HL-60/S4 (cell line): ENCODE data around the gene IFIH1.

Source experiments
- in situ Hi-C: fragments of 300-500 bp; cut with MboI; formaldehyde crosslinking; loops from 2 replicates; pipeline ENCODE4 v1.14.3; 2022; ENCODE audit warnings: low sequenced_read_pairs

The IFIH1 gene

GRCh38 chr2:162318328-162319180 is at the start of gene IFIH1:
IFIH1 (minus strand) TSS chr2:162318684; CDS start chr2:162318307, 377 bp downstream.
- in situ Hi-C loops = no loop called here

- in situ Hi-C loops = no loop called here
Measured at GRCh38 chr2:162365392-162365791, 46.9 kb upstream of the IFIH1 start.

GRCh38 chr2:162344617-162344950 is 26.1 kb upstream of the IFIH1 start:
- in situ Hi-C loops = no loop called here

- in situ Hi-C loops = no loop called here
Measured at GRCh38 chr2:162343824-162344616, 25.5 kb upstream of the IFIH1 start, which contains the start of gene GCA. GCA (plus strand) TSS chr2:162344132; CDS start chr2:162344249, 117 bp downstream.

- in situ Hi-C loops = no loop called here
Measured at GRCh38 chr2:162343492-162343823, 25.0 kb upstream of the IFIH1 start.

- in situ Hi-C loops = no loop called here
Measured at GRCh38 chr2:162342841-162343240, 24.4 kb upstream of the IFIH1 start.

GRCh38 chr2:162342321-162342720 is 23.8 kb upstream of the IFIH1 start:
- in situ Hi-C loops = no loop called here

GRCh38 chr2:162340822-162341221 is 22.3 kb upstream of the IFIH1 start:
- in situ Hi-C loops = no loop called here

GRCh38 chr2:162337868-162338267 is 19.4 kb upstream of the IFIH1 start:
- in situ Hi-C loops = no loop called here

GRCh38 chr2:162333968-162334367 is 15.5 kb upstream of the IFIH1 start:
- in situ Hi-C loops = no loop called here

GRCh38 chr2:162330881-162331280 is 12.4 kb upstream of the IFIH1 start:
- in situ Hi-C loops = no loop called here

GRCh38 chr2:162328424-162329157 is 10.1 kb upstream of the IFIH1 start:
- in situ Hi-C loops = no loop called here

GRCh38 chr2:162327806-162328205 is 9.3 kb upstream of the IFIH1 start:
- in situ Hi-C loops = no loop called here

GRCh38 chr2:162327134-162327769 is 8.8 kb upstream of the IFIH1 start:
- in situ Hi-C loops = no loop called here

GRCh38 chr2:162324953-162325352 is 6.5 kb upstream of the IFIH1 start:
- in situ Hi-C loops = no loop called here

- in situ Hi-C loops = no loop called here
Measured at GRCh38 chr2:162320864-162321517, 2.5 kb upstream of the IFIH1 start.

GRCh38 chr2:162317861-162318327 is 590 bp downstream of the IFIH1 start:
- in situ Hi-C loops = no loop called here

- in situ Hi-C loops = no loop called here
Measured at GRCh38 chr2:162317058-162317742, 1.3 kb downstream of the IFIH1 start.

GRCh38 chr2:162316590-162316989 is 1.9 kb downstream of the IFIH1 start:
- in situ Hi-C loops = no loop called here

GRCh38 chr2:162315938-162316337 is 2.5 kb downstream of the IFIH1 start:
- in situ Hi-C loops = no loop called here
